Measurements from ENCODE around the gene DNLZ.

Gene DNLZ

GRCh38 chr9:136335296-136336155 lies 28.0 kb downstream of the DNLZ start:
- H3K79me2 ChIP-seq (ENCODE audit: control insufficient read depth, insufficient read depth, low read length, unreplicated experiment): peaks cover 19% of the 10 kb centered on the region
- H3K36me3 ChIP-seq (ENCODE audit: insufficient read depth, low read length): no peaks in the 10 kb centered on the region
- no peaks in the 10 kb centered on the region for H3K27me3 ChIP-seq (ENCODE audit: insufficient read depth, low read length)
- H3K27ac ChIP-seq (ENCODE audit: low read depth, low read length): no peak overlapping the region
- no peak overlapping the region for H3K4me3 ChIP-seq (ENCODE audit: low read depth, low read length)
- peaks cover 11% of the 10 kb centered on the region for H3K4me1 ChIP-seq (ENCODE audit: control insufficient read depth, insufficient read depth, low read length, unreplicated experiment)
- H2AFZ ChIP-seq (ENCODE audit: low read length, unreplicated experiment): no peak overlapping the region

- no peaks in the 10 kb centered on the region for H3K36me3 ChIP-seq (ENCODE audit: insufficient read depth, low read length)
Measured at GRCh38 chr9:136334541-136334940, 29.0 kb downstream of the DNLZ start.

GRCh38 chr9:136333486-136333885 lies 30.1 kb downstream of the DNLZ start:
- Histone ChIP-seq H3K4me3 (ENCODE audit: low read depth, low read length) (no peak overlapping the region), H3K27me3 (ENCODE audit: insufficient read depth, low read length) (no peaks in the 10 kb centered on the region), H3K36me3 (ENCODE audit: insufficient read depth, low read length) (no peaks in the 10 kb centered on the region), H3K27ac (ENCODE audit: low read depth, low read length) (no peak overlapping the region), H2AFZ (ENCODE audit: low read length, unreplicated experiment) (no peak overlapping the region), H3K79me2 (ENCODE audit: control insufficient read depth, insufficient read depth, low read length, unreplicated experiment) (peaks cover 39% of the 10 kb centered on the region), H3K4me1 (ENCODE audit: control insufficient read depth, insufficient read depth, low read length, unreplicated experiment) (peaks cover 22% of the 10 kb centered on the region)

More at GRCh38 chr9:136334541-136334940, 29.0 kb downstream of the DNLZ start:
- no peak overlapping the region for H3K27ac ChIP-seq (ENCODE audit: low read depth, low read length)
- peaks cover 29% of the 10 kb centered on the region for H3K79me2 ChIP-seq (ENCODE audit: control insufficient read depth, insufficient read depth, low read length, unreplicated experiment)
- no peak overlapping the region for H3K4me3 ChIP-seq (ENCODE audit: low read depth, low read length)
- peaks cover 12% of the 10 kb centered on the region for H3K4me1 ChIP-seq (ENCODE audit: control insufficient read depth, insufficient read depth, low read length, unreplicated experiment)
- H3K27me3 ChIP-seq (ENCODE audit: insufficient read depth, low read length): no peaks in the 10 kb centered on the region
- H2AFZ ChIP-seq (ENCODE audit: low read length, unreplicated experiment): no peak overlapping the region

- H3K27me3 ChIP-seq (ENCODE audit: insufficient read depth, low read length): no peaks in the 10 kb centered on the region
- H3K36me3 ChIP-seq (ENCODE audit: insufficient read depth, low read length): no peaks in the 10 kb centered on the region
- peaks cover 44% of the 10 kb centered on the region for H3K79me2 ChIP-seq (ENCODE audit: control insufficient read depth, insufficient read depth, low read length, unreplicated experiment)
- no peak overlapping the region for H3K27ac ChIP-seq (ENCODE audit: low read depth, low read length)
- no peak overlapping the region for H3K4me3 ChIP-seq (ENCODE audit: low read depth, low read length)
- H3K4me1 ChIP-seq (ENCODE audit: control insufficient read depth, insufficient read depth, low read length, unreplicated experiment): peaks cover 23% of the 10 kb centered on the region
- H2AFZ ChIP-seq (ENCODE audit: low read length, unreplicated experiment): no peak overlapping the region
Measured at GRCh38 chr9:136333045-136333444, 30.5 kb downstream of the DNLZ start.

- H2AFZ ChIP-seq (ENCODE audit: low read length, unreplicated experiment): no peak overlapping the region
- no peaks in the 10 kb centered on the region for H3K27me3 ChIP-seq (ENCODE audit: insufficient read depth, low read length)
- no peaks in the 10 kb centered on the region for H3K36me3 ChIP-seq (ENCODE audit: insufficient read depth, low read length)
- no peak overlapping the region for H3K4me3 ChIP-seq (ENCODE audit: low read depth, low read length)
- H3K27ac ChIP-seq (ENCODE audit: low read depth, low read length): no peak overlapping the region
- peaks cover 23% of the 10 kb centered on the region for H3K4me1 ChIP-seq (ENCODE audit: control insufficient read depth, insufficient read depth, low read length, unreplicated experiment)
- peaks cover 46% of the 10 kb centered on the region for H3K79me2 ChIP-seq (ENCODE audit: control insufficient read depth, insufficient read depth, low read length, unreplicated experiment)
Measured at GRCh38 chr9:136332482-136332983, 31.0 kb downstream of the DNLZ start.

GRCh38 chr9:136331556-136332481 lies 31.7 kb downstream of the DNLZ start:
- no peak overlapping the region for H3K27ac ChIP-seq (ENCODE audit: low read depth, low read length)

GRCh38 chr9:136331030-136331429 lies 32.5 kb downstream of the DNLZ start:
- Histone ChIP-seq H3K4me1 (ENCODE audit: control insufficient read depth, insufficient read depth, low read length, unreplicated experiment) (peaks cover 29% of the 10 kb centered on the region), H3K79me2 (ENCODE audit: control insufficient read depth, insufficient read depth, low read length, unreplicated experiment) (peaks cover 46% of the 10 kb centered on the region), H3K27me3 (ENCODE audit: insufficient read depth, low read length) (no peaks in the 10 kb centered on the region), H3K36me3 (ENCODE audit: insufficient read depth, low read length) (no peaks in the 10 kb centered on the region), H3K4me3 (ENCODE audit: low read depth, low read length) (no peak overlapping the region), H3K27ac (ENCODE audit: low read depth, low read length) (no peak overlapping the region), H2AFZ (ENCODE audit: low read length, unreplicated experiment) (no peak overlapping the region)

More at GRCh38 chr9:136331556-136332481, 31.7 kb downstream of the DNLZ start:
- H3K36me3 ChIP-seq (ENCODE audit: insufficient read depth, low read length): no peaks in the 10 kb centered on the region
- no peaks in the 10 kb centered on the region for H3K27me3 ChIP-seq (ENCODE audit: insufficient read depth, low read length)
- no peak overlapping the region for H3K4me3 ChIP-seq (ENCODE audit: low read depth, low read length)
- peaks cover 46% of the 10 kb centered on the region for H3K79me2 ChIP-seq (ENCODE audit: control insufficient read depth, insufficient read depth, low read length, unreplicated experiment)
- H3K4me1 ChIP-seq (ENCODE audit: control insufficient read depth, insufficient read depth, low read length, unreplicated experiment): peaks cover 26% of the 10 kb centered on the region
- H2AFZ ChIP-seq (ENCODE audit: low read length, unreplicated experiment): no peak overlapping the region

- H3K27ac ChIP-seq (ENCODE audit: low read depth, low read length): no peak overlapping the region
- H3K4me3 ChIP-seq (ENCODE audit: low read depth, low read length): no peak overlapping the region
- H3K4me1 ChIP-seq (ENCODE audit: control insufficient read depth, insufficient read depth, low read length, unreplicated experiment): peaks cover 28% of the 10 kb centered on the region
- no peaks in the 10 kb centered on the region for H3K36me3 ChIP-seq (ENCODE audit: insufficient read depth, low read length)
- peaks cover 46% of the 10 kb centered on the region for H3K79me2 ChIP-seq (ENCODE audit: control insufficient read depth, insufficient read depth, low read length, unreplicated experiment)
- H2AFZ ChIP-seq (ENCODE audit: low read length, unreplicated experiment): no peak overlapping the region
- no peaks in the 10 kb centered on the region for H3K27me3 ChIP-seq (ENCODE audit: insufficient read depth, low read length)
Measured at GRCh38 chr9:136330406-136330990, 33.0 kb downstream of the DNLZ start.

- Histone ChIP-seq H3K4me3 (ENCODE audit: low read depth, low read length) (peak overlapping the region; percentile 97), H3K4me1 (ENCODE audit: control insufficient read depth, insufficient read depth, low read length, unreplicated experiment) (peaks cover 27% of the 10 kb centered on the region), H3K79me2 (ENCODE audit: control insufficient read depth, insufficient read depth, low read length, unreplicated experiment) (peaks cover 46% of the 10 kb centered on the region), H3K27ac (ENCODE audit: low read depth, low read length) (no peak overlapping the region), H3K27me3 (ENCODE audit: insufficient read depth, low read length) (no peaks in the 10 kb centered on the region), H2AFZ (ENCODE audit: low read length, unreplicated experiment) (no peak overlapping the region), H3K36me3 (ENCODE audit: insufficient read depth, low read length) (no peaks in the 10 kb centered on the region)
Measured at GRCh38 chr9:136329636-136330405, 33.7 kb downstream of the DNLZ start.

All from ACC112 (cell line).